ENCODE results near the gene CETN1.

DNA sequence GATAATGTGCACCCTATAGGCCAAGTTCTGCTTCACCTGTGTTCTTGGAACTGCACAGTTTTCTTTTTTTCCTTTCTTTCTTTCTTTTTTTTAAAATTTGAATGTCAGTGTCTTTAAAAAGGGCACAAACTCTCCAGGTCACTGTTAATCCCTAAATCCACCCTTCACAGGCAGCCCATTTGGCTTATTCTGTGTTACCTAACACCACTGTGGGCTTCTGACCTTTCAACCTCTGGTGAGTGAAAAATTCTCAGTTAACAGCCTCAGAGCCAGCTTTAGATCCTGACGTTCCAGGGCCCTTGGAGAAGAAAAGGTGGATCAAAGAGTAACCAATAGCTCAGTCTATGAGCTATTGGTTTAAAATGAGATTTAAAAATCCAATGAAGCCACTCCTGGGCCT, 6.8 kb upstream of the CETN1 start:
- TF ChIP-seq, protein P1, sequence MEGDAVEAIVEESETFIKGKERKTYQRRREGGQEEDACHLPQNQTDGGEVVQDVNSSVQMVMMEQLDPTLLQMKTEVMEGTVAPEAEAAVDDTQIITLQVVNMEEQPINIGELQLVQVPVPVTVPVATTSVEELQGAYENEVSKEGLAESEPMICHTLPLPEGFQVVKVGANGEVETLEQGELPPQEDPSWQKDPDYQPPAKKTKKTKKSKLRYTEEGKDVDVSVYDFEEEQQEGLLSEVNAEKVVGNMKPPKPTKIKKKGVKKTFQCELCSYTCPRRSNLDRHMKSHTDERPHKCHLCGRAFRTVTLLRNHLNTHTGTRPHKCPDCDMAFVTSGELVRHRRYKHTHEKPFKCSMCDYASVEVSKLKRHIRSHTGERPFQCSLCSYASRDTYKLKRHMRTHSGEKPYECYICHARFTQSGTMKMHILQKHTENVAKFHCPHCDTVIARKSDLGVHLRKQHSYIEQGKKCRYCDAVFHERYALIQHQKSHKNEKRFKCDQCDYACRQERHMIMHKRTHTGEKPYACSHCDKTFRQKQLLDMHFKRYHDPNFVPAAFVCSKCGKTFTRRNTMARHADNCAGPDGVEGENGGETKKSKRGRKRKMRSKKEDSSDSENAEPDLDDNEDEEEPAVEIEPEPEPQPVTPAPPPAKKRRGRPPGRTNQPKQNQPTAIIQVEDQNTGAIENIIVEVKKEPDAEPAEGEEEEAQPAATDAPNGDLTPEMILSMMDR (IDR thresholded peaks at IDR 0.05; ENCODE audit: borderline replicate concordance, extremely low read depth, low read length, poor library complexity, severe bottlenecking), result no peak
- no peak for TF ChIP-seq EZH2 (IDR thresholded peaks at IDR 0.05; ENCODE audit: borderline replicate concordance, low read depth, low read length, severe bottlenecking)
